Dermis microvascular lymphatic vessel endothelial cell (primary cell): ENCODE measurements around the gene FBN3. TPM values are rescaled to one million over a fixed set of nuclear protein-coding genes. Genes with fewer than 3 reads are reported as not detected.

Source experiments
- DNase-seq, 2 donors: peaks; one replicate each; pipeline versions ENCODE4 v3.0.0 to v3.0.0-alpha.2; 2010; ENCODE audit warnings: low read depth in 2 of 2
- total RNA-seq: library from RNA; depleted of rRNA; stranded (reverse); fragments of >200 nt; gene quantifications from 2 replicates; pipeline ENCODE4 v1.2.1, GENCODE V29; 2014

The FBN3 gene
- total RNA-seq, 1 donor from 2014 or later = not detected

GRCh38 chr19:8089664-8090601, 59.5 kb downstream of the FBN3 start:
- DNase-seq = no peak

DNA sequence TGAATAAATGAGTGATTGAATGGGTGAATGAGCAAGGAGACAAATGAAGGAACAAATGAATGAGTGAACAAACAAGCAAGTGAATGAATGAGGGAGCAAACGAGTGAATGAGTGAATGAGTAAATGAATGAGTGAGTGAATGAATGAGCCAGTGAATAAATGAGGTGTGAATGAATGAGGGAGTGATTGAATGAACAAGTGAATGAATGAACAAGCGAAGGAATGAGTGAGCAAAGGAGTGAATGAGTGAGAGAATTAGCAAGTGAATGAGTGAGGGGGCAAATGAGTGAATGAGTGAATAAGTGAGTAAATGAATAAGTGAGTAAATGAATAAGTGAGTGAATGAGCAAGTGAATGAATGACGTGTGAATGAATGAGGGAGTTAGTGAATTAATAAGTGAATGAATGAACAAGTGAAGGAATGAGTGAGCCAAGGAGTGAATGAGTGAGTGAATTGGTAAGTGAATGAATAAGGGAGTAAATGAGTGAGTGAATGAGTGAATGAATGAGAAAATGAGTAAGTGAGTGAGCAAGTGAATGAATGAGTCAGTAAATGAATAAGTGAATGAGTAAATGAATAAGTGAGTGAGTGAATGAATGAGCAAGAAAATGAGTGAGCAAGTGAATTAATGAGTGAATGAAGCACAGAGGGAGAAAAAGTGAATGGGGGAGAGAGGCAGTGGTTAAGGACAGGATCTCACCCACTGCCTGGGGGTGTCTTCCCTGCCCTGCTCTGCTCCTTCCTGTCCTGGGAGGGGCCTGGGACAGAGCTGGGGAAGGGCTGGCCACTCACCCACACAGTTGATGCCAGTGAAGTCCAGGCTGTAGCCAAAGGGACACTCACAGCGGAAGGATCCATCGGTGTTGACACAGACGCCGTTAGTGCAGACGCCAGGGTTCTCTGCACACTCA, 60.4 kb downstream of the FBN3 start:
- no peak for DNase-seq

- DNase-seq = no peak
Observed at GRCh38 chr19:8087876-8088275, 61.5 kb downstream of the FBN3 start.

- DNase-seq = no peak
Observed at GRCh38 chr19:8086849-8087248, 62.5 kb downstream of the FBN3 start.

DNA sequence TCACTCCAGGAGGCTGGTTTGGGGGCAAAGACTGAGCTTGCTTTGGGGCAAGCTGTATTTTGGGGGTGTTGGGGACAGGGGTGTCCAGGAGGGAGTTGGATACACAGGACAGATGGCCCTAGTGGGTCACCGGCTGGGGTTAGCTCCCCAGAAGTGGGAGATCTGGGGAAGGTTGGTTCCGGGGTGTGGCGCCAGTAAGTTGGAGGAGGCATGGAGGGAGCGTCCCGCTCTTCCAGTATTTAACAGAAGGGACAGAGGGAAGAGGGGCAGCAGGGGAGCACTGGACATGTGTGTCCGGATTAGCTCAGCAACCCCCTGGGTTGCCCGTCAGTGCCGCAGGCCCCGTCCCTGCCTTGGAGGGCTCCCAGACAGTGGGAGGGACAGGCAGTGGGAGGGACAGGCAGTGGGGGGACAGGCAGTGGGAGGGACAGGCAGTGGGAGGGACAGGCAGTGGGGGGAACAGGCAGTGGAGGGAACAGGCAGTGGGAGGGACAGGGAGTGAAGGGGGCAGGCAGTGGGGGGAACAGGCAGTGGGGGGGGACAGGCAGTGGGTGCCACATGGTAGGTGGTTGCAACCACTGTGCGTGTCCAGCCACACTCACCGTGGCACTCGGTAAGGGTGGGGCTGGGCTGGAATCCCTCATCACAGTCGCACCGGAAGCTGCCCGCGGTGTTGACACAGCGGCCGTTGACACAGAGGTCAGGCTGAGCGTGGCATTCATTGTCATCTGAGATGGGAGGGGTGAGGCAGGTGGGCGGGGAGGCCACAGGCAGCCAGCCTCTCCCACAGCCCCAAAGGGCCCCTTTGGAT, 63.6 kb downstream of the FBN3 start:
- peak; percentile 40 to 48 for DNase-seq

DNA sequence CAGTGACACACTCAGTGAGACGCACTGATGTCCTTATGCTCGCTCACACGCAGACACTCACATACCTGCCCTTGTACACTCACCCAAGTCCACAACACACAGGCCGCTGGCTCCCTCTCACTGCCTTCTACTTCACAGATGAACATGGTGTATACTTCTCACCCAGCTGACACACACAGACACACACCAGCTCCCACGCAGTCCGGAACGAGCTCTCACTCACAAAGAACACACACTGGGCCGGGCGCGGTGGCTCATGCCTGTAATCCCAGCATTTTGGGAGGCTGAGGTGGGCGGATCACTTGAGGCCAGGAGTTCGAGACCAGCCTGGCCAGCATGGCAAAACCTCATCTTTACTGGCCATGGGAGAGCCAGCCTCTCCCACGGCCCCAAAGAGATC, 65.2 kb downstream of the FBN3 start:
- no peak for DNase-seq

GRCh38 chr19:8083141-8083540, 66.3 kb downstream of the FBN3 start:
- DNase-seq = no peak

DNA sequence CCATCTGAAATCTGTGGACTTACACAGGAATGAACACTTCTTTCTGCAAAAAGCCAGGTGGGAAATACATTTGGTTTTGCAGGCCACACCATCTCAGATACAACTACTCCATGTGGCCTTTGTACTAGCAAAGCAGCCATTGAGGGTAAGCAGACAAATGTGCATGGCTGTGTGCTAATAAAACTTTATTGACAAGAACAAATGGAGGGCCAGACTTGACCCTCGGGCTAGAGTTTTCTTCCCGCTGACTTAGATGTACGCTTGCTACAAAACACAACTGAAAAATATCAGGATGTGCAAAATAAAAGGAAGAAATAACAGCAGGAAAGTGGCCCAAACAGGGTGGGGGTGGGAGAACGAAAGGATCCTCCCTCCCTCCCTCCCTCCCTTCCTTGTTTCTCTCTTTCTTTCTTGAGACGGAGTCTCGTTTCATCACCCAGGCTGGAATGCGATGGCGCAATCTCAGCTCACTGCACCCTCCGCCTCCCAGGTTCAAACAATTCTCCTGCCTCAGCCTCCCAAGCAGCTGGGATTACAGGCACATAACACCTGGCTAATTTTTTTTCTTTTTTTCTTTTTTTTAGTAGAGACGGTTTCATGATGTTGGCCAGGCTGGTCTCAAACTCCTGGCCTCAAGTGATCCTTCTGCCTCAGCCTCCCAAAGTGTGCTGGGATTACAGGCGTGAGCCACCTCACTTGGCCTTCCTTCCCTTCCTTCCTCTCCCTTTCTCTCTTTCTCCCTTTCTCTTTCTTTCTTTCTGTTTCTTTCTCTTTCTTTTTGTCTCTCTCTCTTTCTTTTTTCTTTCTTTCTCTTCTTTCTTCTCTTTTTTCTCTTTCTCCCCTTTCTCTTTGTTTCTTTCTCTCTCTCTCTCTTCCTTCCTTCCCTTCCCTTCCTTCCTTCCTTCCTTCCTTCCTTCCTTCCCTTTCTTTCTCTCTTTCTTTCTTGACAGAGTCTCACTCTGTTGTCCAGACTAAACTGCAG, 67.5 kb downstream of the FBN3 start:
- DNase-seq = no peak

GRCh38 chr19:8080832-8081231, 68.6 kb downstream of the FBN3 start:
- DNase-seq = no peak

DNA sequence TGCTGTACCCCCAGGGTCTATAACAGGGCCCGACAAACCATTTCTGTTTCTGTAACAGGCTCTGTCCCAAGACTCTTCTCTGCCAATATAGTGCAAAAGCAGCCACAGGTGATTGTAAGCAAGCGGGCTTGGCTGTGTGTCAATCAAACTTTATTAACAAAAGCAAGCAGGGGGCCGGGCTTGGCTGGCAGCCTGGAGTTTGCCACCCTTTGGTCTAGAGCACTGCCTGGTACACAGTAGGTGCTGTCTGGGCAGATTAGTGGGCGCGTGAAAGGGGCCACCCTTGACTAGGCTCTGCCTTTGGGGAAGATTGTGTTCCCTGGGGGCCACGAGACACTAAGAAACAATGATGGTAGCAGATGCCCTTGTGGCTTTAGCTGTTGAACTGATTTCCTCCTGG, 69.4 kb downstream of the FBN3 start:
- DNase-seq = no peak

DNA sequence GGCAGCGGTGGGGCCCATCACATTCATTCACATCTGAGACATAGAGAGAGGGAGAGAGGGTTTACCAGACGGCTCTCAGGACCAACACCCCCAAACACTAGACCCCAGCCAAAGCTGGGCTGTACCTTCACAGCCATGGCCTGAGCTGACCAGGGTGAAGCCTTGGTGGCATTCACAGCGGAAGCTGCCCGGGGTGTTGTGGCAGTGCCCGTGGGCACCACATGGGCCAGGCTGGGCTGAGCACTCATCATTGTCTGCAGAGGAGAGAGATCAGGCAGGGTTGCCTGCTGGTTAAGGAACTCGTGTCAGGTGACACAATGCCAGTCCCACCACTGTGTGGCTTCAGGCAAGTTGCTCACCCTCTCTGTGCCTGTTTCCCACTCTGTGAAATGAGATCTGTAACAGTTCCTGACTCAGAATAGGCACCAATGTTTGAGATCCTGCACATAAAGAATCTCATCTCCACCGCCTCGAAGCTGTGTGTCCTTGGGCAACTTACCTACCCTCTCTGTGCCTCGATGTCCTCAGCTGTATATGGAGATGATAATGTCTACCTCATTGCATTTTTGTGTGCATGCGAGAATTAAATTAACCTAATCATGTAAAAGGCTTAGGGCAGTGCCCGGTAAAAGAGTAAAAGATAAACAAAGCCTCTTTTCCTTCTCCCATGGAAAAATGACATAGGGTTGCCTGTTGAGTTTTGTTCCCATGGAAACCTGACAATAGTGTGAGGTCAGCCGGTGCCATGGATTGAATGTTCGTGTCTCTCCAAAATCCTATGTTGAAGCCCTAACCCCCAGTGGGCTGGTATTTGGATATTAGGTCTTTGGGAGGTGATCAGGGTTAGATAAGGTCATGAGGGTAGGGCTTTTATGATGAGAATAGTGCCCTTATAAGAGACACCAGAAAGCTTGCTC, 74.0 kb downstream of the FBN3 start:
- peak; percentile 12 to 59 for DNase-seq

DNA sequence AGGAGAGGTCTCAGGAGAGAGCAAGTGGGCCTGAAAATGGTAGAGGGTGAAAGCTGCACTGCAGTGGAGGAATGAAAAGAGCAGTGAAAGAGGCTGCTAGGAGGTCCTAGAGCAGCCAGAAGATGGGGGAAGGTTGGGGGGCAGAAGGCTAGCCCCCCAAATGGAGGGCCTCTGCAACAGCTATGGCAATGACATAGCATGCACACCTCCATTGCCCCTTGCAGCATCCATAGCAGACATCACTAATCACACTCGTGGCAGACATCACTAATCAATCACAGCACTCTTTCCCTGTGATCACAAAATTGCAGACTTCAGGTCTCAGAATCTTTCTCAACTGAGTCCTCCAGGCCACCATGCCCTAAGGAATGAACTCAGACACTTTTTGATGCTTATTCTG, 74.9 kb downstream of the FBN3 start:
- no peak for DNase-seq

GRCh38 chr19:8071912-8072311, 77.5 kb downstream of the FBN3 start:
- no peak for DNase-seq

GRCh38 chr19:8069096-8069973, 80.1 kb downstream of the FBN3 start:
- no peak for DNase-seq

GRCh38 chr19:8065875-8066261, 83.5 kb downstream of the FBN3 start:
- DNase-seq = no peak

DNA sequence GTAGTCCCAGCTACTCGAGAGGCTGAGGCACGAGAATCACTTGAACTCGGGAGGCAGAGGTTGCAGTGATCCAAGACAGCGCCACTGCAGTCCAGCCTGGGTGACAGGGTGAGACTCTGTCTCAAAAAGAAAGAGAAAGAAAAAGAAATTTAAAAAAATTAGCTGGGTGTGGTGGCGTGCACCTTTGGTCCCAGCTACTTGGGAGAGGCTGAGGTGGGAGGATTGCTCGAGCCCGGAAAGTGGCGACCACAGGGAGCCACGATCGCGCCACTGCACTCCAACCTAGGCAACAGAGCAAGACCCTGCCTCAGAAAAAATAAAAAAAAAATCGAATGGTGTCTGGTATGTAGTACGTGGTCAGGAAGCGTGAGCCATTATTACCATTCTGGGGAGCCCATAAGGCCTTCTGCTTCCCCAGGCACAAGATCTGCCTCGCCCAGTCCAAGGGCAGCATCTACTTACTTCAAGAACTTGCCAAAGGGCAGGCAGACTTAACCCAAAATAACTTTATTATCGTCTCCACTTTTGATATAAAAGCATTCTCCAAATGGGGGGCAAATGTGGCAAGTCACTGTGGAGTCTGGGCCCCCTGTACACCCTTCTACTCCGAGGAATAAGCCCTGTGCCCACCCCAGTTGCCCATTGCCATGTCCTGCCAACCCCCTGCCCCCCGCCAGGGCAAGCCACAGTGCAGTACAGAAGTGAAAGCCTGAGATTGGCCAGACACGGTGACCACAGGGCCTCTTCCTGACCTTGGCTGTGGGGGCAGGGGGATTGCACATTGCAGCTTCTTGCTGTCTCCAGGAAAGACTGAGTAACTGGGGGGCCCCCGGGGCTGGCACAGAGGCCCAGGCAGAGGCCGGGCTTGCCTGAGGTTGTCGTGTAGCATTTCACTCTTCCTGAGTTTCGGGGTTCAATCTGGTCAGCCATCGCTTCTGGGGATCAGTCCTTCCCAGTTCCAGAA, 84.2 kb downstream of the FBN3 start:
- DNase-seq = no peak
